IMR-90 (cell line): ENCODE data around the gene KRT73. TPM values are rescaled to one million over a fixed set of nuclear protein-coding genes. Genes with fewer than 3 reads are reported as not detected.

Experiments used
- ATAC-seq: fragments of 200-7000 bp; cut with Tn5 transposase; 2 replicates; pipeline ENCODE4 v1.9.1; 2020; ENCODE audit warnings: low read depth, mild to moderate bottlenecking, moderate library complexity
- BruUV-seq: library from RNA; stranded (reverse); fragments of 400-500 nt; replicated peaks from 2 replicates; lab custom pipeline; 2021; lab: Mats Ljungman, UMichigan
- CTCF ChIA-PET: fragments of 300-600 bp; formaldehyde crosslinking; extraction: SDS; loops from one replicate; lab custom pipeline; 2021; ENCODE audit warnings: antibody characterized with exemption; lab: Yijun Ruan, JAX
- POLR2A ChIA-PET: fragments of 300-600 bp; sonication (Branson Sonifier 250); formaldehyde crosslinking; loops from one replicate; lab custom pipeline; 2022; ENCODE audit warnings: antibody characterized with exemption; ENCODE audit not compliant: unreplicated experiment; lab: Charles Lee
- DNase-seq: peaks from one replicate; pipeline ENCODE4 v3.0.0; 2013
- H2AFZ ChIP-seq: replicated peaks from 2 replicates; pipeline ENCODE3; 2013; ENCODE audit warnings: low read length, mild to moderate bottlenecking; ENCODE audit not compliant: poor library complexity
- H2AK5ac ChIP-seq: 2 replicates; pipeline ENCODE4 v1.6.1; 2013; ENCODE audit warnings: low read depth, low read length, inconsistent platforms
- H2AK9ac ChIP-seq: replicated peaks from 2 replicates; pipeline ENCODE3; 2013; ENCODE audit warnings: mild to moderate bottlenecking, low read depth, low read length, moderate library complexity; ENCODE audit not compliant: poor library complexity
- H2BK120ac ChIP-seq: 2 replicates; pipeline ENCODE4 v1.6.1; 2013; ENCODE audit warnings: low read depth, low read length, inconsistent platforms
- H2BK15ac ChIP-seq: 3 replicates; pipeline ENCODE4 v1.6.1; 2013; ENCODE audit warnings: low read depth, low read length, inconsistent platforms
- H2BK20ac ChIP-seq: 2 replicates; pipeline ENCODE4 v1.6.1; 2013; ENCODE audit warnings: low read depth, mild to moderate bottlenecking, inconsistent platforms, low read length, moderate library complexity
- H2BK5ac ChIP-seq: 2 replicates; pipeline ENCODE4 v1.6.1; 2013; ENCODE audit warnings: mild to moderate bottlenecking, low read depth, low read length, inconsistent platforms; ENCODE audit not compliant: poor library complexity, severe bottlenecking
- H3K14ac ChIP-seq: replicated peaks from 2 replicates; pipeline ENCODE4 v1.6.1; 2013; ENCODE audit warnings: low read depth, low read length, inconsistent platforms
- H3K18ac ChIP-seq: 2 replicates; pipeline ENCODE4 v1.6.1; 2013; ENCODE audit warnings: low read depth, low read length, control low read depth
- H3K23ac ChIP-seq: 2 replicates; pipeline ENCODE4 v1.6.1; 2013; ENCODE audit warnings: low read depth, low read length, inconsistent platforms
- H3K27ac ChIP-seq: 2 replicates; pipeline ENCODE4 v1.5.1; 2013; ENCODE audit warnings: mild to moderate bottlenecking, control low read depth, low read length; ENCODE audit not compliant: insufficient read depth
- H3K27me3 ChIP-seq: 2 replicates; pipeline ENCODE4 v1.6.1; 2013; ENCODE audit warnings: low read length; ENCODE audit not compliant: control insufficient read depth, insufficient read depth
- H3K36me3 ChIP-seq: 2 replicates; pipeline ENCODE4 v1.6.1; 2013; ENCODE audit warnings: low read length, mixed read lengths; ENCODE audit not compliant: control insufficient read depth, insufficient read depth
- H3K4ac ChIP-seq: 2 replicates; pipeline ENCODE4 v1.6.1; 2013; ENCODE audit warnings: low read depth, low read length, inconsistent platforms
- H3K4me1 ChIP-seq: 2 replicates; pipeline ENCODE4 v1.6.1; 2013; ENCODE audit warnings: low read length, mixed read lengths; ENCODE audit not compliant: control insufficient read depth, insufficient read depth
- H3K4me2 ChIP-seq: 2 replicates; pipeline ENCODE4 v1.6.1; 2013; ENCODE audit warnings: low read depth, mild to moderate bottlenecking, control low read depth, low read length, moderate library complexity
- H3K4me3 ChIP-seq: 2 replicates; pipeline ENCODE4 v1.5.1; 2013; ENCODE audit warnings: low read depth, mild to moderate bottlenecking, control low read depth, low read length, moderate library complexity; ENCODE audit not compliant: insufficient read depth
- H3K56ac ChIP-seq: 2 replicates; pipeline ENCODE4 v1.6.1; 2013; ENCODE audit warnings: low read length, inconsistent platforms; ENCODE audit not compliant: insufficient read depth; ENCODE audit errors: extremely low read depth
- H3K79me1 ChIP-seq, 2 experiments: 2 replicates each; pipeline ENCODE4 v1.6.1; 2013; ENCODE audit warnings: low read length in 2 of 2, inconsistent platforms in 1 of 2, low read depth in 1 of 2
- H3K9ac ChIP-seq: 2 replicates; pipeline ENCODE4 v1.6.1; 2013; ENCODE audit warnings: low read depth, low read length, control low read depth
- H3K9me1 ChIP-seq: 2 replicates; pipeline ENCODE4 v1.6.1; 2013; ENCODE audit warnings: low read length, inconsistent platforms; ENCODE audit not compliant: insufficient read depth
- H3K9me3 ChIP-seq: 2 replicates; pipeline ENCODE4 v1.6.1; 2013; ENCODE audit warnings: low read length; ENCODE audit not compliant: control insufficient read depth, insufficient read depth
- H4K20me1 ChIP-seq: 2 replicates; pipeline ENCODE4 v1.6.1; 2013; ENCODE audit warnings: low read length, inconsistent platforms; ENCODE audit not compliant: insufficient read depth
- H4K5ac ChIP-seq: 2 replicates; pipeline ENCODE4 v1.6.1; 2013; ENCODE audit warnings: mild to moderate bottlenecking, low read depth, low read length, control low read depth
- H4K8ac ChIP-seq, 2 experiments: 2 replicates each; pipeline ENCODE4 v1.6.1; 2013; ENCODE audit warnings: low read depth in 2 of 2, low read length in 2 of 2, control low read depth in 1 of 2, inconsistent platforms in 1 of 2
- H4K91ac ChIP-seq: 2 replicates; pipeline ENCODE4 v1.6.1; 2013; ENCODE audit warnings: low read depth, low read length, inconsistent platforms; ENCODE audit not compliant: insufficient read depth
- ELK1 ChIP-seq: fragments of 150-350 bp; IDR thresholded peaks from 2 replicates; pipeline ENCODE4 v1.6.1; 2016; ENCODE audit warnings: low read depth, mild to moderate bottlenecking, low read length, moderate library complexity, borderline replicate concordance
- FOS ChIP-seq: fragments of 150-350 bp; IDR thresholded peaks from 2 replicates; pipeline ENCODE4 v1.6.1; 2016; ENCODE audit warnings: low read depth, low read length
- POLR2A ChIP-seq: IDR thresholded peaks from 2 replicates; pipeline ENCODE4 v1.6.1; 2012; ENCODE audit warnings: mild to moderate bottlenecking, low read depth, low read length
- USF2 ChIP-seq: fragments of 150-350 bp; IDR thresholded peaks from 2 replicates; pipeline ENCODE4 v1.6.1; 2017; ENCODE audit warnings: mild to moderate bottlenecking, antibody characterized with exemption, low read length, low read depth
- WGBS, 2 experiments: methylation state at CpG; one replicate each; pipeline versions ENCODE4 v1.1.5 to v1.1.7; 2013; ENCODE audit warnings: missing lambda C conversion rate in 2 of 2; ENCODE audit not compliant: insufficient read length in 1 of 2; ENCODE audit errors: extremely low coverage in 2 of 2; 5-methylcytosine and 5-hydroxymethylcytosine counted together
- dilution Hi-C: fragments of 300-500 bp; cut with HindIII; formaldehyde crosslinking; loops from one replicate; pipeline ENCODE4 v1.14.3; 2018; ENCODE audit warnings: low sequenced_read_pairs; ENCODE audit not compliant: unreplicated experiment
- in situ Hi-C: fragments of 300-500 bp; cut with MboI; formaldehyde crosslinking; loops from 3 replicates; pipeline ENCODE4 v1.14.3; 2019; ENCODE audit warnings: low sequenced_read_pairs, inconsistent platforms, mixed read lengths
- intact Hi-C: fragments of 100-400 bp; cut with micrococcal nuclease; formaldehyde crosslinking; loops from 2 replicates; pipeline ENCODE4 v1.10.0; 2022
- polyA plus RNA-seq, 3 experiments: library from polyadenylated mRNA; depleted of rRNA; stranded (reverse); fragments of >200 nt; gene quantifications; 2 replicates each; pipeline ENCODE4 v1.2.3, GENCODE V29; 2012; ENCODE audit warnings: low replicate concordance in 1 of 3
- total RNA-seq: library from RNA; depleted of rRNA; stranded (reverse); fragments of >200 nt; gene quantifications from 2 replicates; pipeline ENCODE4 v1.2.3, GENCODE V29; 2012

Gene KRT73
- total and polyA plus RNA-seq, 2 of the 4 experiments (the other 2 are of a cell fraction) = not detected

- peaks cover 10% of the 10 kb centered on the region for H3K27me3 ChIP-seq
- H3K18ac ChIP-seq = no peak overlapping the region
- no peak overlapping the region for H3K4ac ChIP-seq
- H3K4me3 ChIP-seq = no peak overlapping the region
- WGBS, 2 experiments = no CpG with 5 or more reads among the region's 4 CpGs
- H3K14ac ChIP-seq = no peak overlapping the region
- TF ChIP-seq ELK1 = no peak
- TF ChIP-seq USF2 = no peak
- TF ChIP-seq FOS = no peak
- TF ChIP-seq POLR2A = no peak
- dilution Hi-C loops = no loop called here
- in situ Hi-C loops = no loop called here
- no peak overlapping the region for H3K56ac ChIP-seq
- H3K4me1 ChIP-seq = no peaks in the 10 kb centered on the region
- intact Hi-C loops = no loop called here
- no peak overlapping the region for H4K5ac ChIP-seq
- H2BK5ac ChIP-seq = no peak overlapping the region
- no peaks in the 10 kb centered on the region; the same call in 1 of the 2 replicates for H4K20me1 ChIP-seq
- H3K4me2 ChIP-seq = no peak overlapping the region
- no peak overlapping the region for H4K91ac ChIP-seq
- no peaks in the 10 kb centered on the region for H3K9me1 ChIP-seq
- ATAC-seq = no peak
- no peak overlapping the region for H2BK15ac ChIP-seq
- no peak overlapping the region for H2AK5ac ChIP-seq
- no peak overlapping the region for H2AK9ac ChIP-seq
- H3K79me1 ChIP-seq = no peaks in the 10 kb centered on the region
- ChIA-PET CTCF (no interaction called here), POLR2A (no interaction called here)
- H3K23ac ChIP-seq = no peak overlapping the region
- no peaks in the 10 kb centered on the region for H3K36me3 ChIP-seq
- H3K9ac ChIP-seq = no peak overlapping the region
- no peak for DNase-seq
- no peaks in the 10 kb centered on the region for H3K9me3 ChIP-seq
- no peak overlapping the region for H2BK20ac ChIP-seq
- H2AFZ ChIP-seq = no peak overlapping the region
- H4K8ac ChIP-seq = no peak overlapping the region
- no peak overlapping the region for H2BK120ac ChIP-seq
- BruUV-seq = no TSS peak
- H3K27ac ChIP-seq = no peak overlapping the region
These were observed 12.3 kb upstream of the KRT73 start for GRCh38 chr12:52630599-52631200.
